Measurements from ENCODE around the gene HOXA11.

Gene HOXA11

GRCh38 chr7:27147199-27148030, 37.6 kb downstream of the HOXA11 start, which contains the start of gene HOXA6:
TSS of gene HOXA6 (minus strand) at chr7:27147774. CDS start at chr7:27147749, 25 bp downstream.
- peak; percentile 82 for DNase-seq (ENCODE audit: low spot score)

GRCh38 chr7:27146491-27147198, 38.4 kb downstream of the HOXA11 start:
- no peak for DNase-seq (ENCODE audit: low spot score)

- DNase-seq (ENCODE audit: low spot score) = no peak
Observed at GRCh38 chr7:27145914-27146412, 39.1 kb downstream of the HOXA11 start.

- DNase-seq (ENCODE audit: low spot score) = no peak
Observed at GRCh38 chr7:27145165-27145913, 39.7 kb downstream of the HOXA11 start.

- no peak for DNase-seq (ENCODE audit: low spot score)
Observed at GRCh38 chr7:27144781-27145164, 40.3 kb downstream of the HOXA11 start.

- no peak for DNase-seq (ENCODE audit: low spot score)
Observed at GRCh38 chr7:27143950-27144780, 40.9 kb downstream of the HOXA11 start.

- no peak for DNase-seq (ENCODE audit: low spot score)
Observed at GRCh38 chr7:27143023-27143949, 41.7 kb downstream of the HOXA11 start, which contains the start of gene HOXA5. TSS of gene HOXA5 (minus strand) at chr7:27143681. CDS start at chr7:27143607, 74 bp downstream.

- no peak for DNase-seq (ENCODE audit: low spot score)
Observed at GRCh38 chr7:27142580-27143022, 42.4 kb downstream of the HOXA11 start.

- no peak for DNase-seq (ENCODE audit: low spot score)
Observed at GRCh38 chr7:27141923-27142579, 43.0 kb downstream of the HOXA11 start.

GRCh38 chr7:27141137-27141922, 43.7 kb downstream of the HOXA11 start:
- DNase-seq (ENCODE audit: low spot score) = no peak

GRCh38 chr7:27140126-27140857, 44.7 kb downstream of the HOXA11 start:
- DNase-seq (ENCODE audit: low spot score) = no peak

GRCh38 chr7:27139334-27140125, 45.5 kb downstream of the HOXA11 start:
- DNase-seq (ENCODE audit: low spot score) = no peak

GRCh38 chr7:27138985-27139333, 46.1 kb downstream of the HOXA11 start:
- no peak for DNase-seq (ENCODE audit: low spot score)

- no peak for DNase-seq (ENCODE audit: low spot score)
Observed at GRCh38 chr7:27138472-27138871, 46.6 kb downstream of the HOXA11 start.

GRCh38 chr7:27137640-27138315, 47.3 kb downstream of the HOXA11 start:
- no peak for DNase-seq (ENCODE audit: low spot score)

GRCh38 chr7:27134392-27134791, 50.6 kb downstream of the HOXA11 start:
- peak; percentile 83 for DNase-seq (ENCODE audit: low spot score)

All from GM03348 (cell line).